Measurements from ENCODE around the gene CD1E. TPM values are rescaled to one million over a fixed set of nuclear protein-coding genes. Genes with fewer than 3 reads are reported as not detected.

Gene CD1E
- not detected in 2 replicates for total RNA-seq
- long read RNA-seq = 0 reads

GRCh38 chr1:158353303-158354075 lies at the start of gene CD1E:
CD1E (plus strand) TSS chr1:158353894; CDS start chr1:158353989, 95 bp downstream.
- no peak within 1 kb of the TSS for H3K4me3 Mint-ChIP-seq
- H3K9me3 Mint-ChIP-seq = no peaks in the 10 kb centered on the region
- no peaks in the 10 kb centered on the region for H3K36me3 Mint-ChIP-seq (ENCODE audit: low read depth)
- no peak within 1 kb of the TSS for H3K27ac Mint-ChIP-seq (ENCODE audit: unreplicated experiment)
- no peak for TF ChIP-seq CTCF (conservative IDR thresholded peaks at IDR 0.05)
- peaks cover 22% of the 10 kb centered on the region for H3K27me3 Mint-ChIP-seq (ENCODE audit: low read depth)
- H3K4me1 Mint-ChIP-seq = no peaks in the 10 kb centered on the region
- no peak for DNase-seq (ENCODE audit: low read depth, low spot score)

DNA sequence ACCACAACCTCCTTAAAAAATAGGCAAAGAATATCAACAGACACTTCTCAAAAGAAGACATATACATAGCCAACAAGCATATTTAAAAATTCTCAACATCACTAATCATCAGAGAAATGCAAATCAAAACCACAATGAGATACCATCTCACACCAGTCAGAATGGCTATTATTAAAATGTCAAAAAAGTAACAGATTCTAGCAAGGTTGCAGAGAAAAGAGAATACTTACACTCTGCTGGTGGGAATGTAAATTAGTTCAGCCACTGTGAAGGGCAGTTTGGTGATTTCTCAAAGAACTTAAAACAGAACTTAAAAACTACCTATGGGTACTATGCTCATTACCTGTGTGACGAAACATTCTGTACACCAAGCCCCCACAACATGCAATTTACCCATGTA lies 43.1 kb upstream of the CD1E start:
- Mint-ChIP-seq H3K27me3 (ENCODE audit: low read depth) (peaks cover 10% of the 10 kb centered on the region), H3K36me3 (ENCODE audit: low read depth) (no peaks in the 10 kb centered on the region), H3K9me3 (peaks cover 11% of the 10 kb centered on the region), H3K4me3 (no peak overlapping the region), H3K27ac (ENCODE audit: unreplicated experiment) (no peak overlapping the region), H3K4me1 (no peaks in the 10 kb centered on the region)
- DNase-seq (ENCODE audit: low read depth, low spot score) = no peak
- no peak for TF ChIP-seq CTCF (conservative IDR thresholded peaks at IDR 0.05)

DNA sequence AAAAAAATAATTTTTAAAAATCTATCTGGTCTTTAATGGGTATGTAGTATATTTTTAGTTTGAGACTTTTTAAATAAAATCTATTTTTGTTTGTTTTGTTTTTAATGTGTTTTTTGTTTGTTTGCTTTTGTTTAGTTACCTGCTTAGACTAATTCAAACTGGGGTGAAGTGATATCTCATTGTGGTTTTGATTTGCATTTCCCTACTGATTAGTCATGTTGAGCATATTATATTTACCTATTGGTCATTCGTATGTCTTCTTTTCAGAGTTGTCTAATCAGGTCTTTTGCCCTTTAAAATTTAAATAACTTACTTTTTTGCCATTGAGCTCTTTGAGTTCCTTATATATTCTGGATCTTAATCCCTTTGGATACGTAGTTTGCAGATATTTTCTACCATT lies 42.6 kb upstream of the CD1E start:
- Mint-ChIP-seq H3K36me3 (ENCODE audit: low read depth) (no peaks in the 10 kb centered on the region), H3K4me1 (no peaks in the 10 kb centered on the region), H3K4me3 (no peak overlapping the region), H3K9me3 (peaks cover 11% of the 10 kb centered on the region), H3K27ac (ENCODE audit: unreplicated experiment) (no peak overlapping the region), H3K27me3 (ENCODE audit: low read depth) (peaks cover 10% of the 10 kb centered on the region)
- TF ChIP-seq CTCF (conservative IDR thresholded peaks at IDR 0.05) = no peak
- DNase-seq (ENCODE audit: low read depth, low spot score) = no peak

DNA sequence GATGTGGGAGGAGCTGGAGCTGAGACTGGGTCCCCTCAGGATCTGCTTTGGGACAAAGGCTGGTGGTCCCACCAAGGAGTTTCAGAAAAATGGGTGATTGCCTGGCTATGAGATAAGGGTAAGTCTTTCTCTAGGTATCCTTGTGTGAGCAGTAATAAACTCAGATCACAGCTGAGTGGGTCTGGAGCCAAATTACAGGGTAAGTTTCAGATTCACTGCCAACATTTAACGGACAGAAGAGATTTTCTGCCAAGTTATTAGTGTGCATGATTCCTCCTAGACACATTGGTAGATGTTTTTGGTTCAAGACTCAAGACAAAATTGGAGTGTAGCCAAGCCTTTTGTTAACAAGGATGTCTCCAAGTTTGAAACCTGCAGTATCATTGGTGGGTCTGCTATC lies 29.8 kb upstream of the CD1E start:
- no peaks in the 10 kb centered on the region for H3K9me3 Mint-ChIP-seq
- TF ChIP-seq CTCF (conservative IDR thresholded peaks at IDR 0.05) = no peak
- H3K27me3 Mint-ChIP-seq (ENCODE audit: low read depth) = peaks cover 2% of the 10 kb centered on the region

DNA sequence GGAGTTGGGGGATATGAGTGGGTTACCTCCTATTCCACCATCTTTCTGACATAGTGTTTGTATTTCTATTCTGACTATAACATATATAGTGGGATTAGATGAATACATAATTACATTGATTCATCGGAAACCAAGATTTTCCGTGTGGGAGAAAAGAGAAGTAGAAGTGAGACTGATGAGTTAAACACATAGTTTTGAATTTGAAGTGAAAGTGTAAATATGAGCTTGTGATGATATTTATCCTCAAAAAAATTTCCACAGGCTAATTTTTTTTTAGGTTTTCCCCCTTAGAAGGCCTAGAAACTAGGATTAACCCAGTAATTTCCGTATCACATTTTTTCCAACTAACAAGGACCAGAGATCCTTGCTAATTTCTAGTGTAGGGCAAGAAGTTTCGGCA lies 29.3 kb upstream of the CD1E start:
- no peak overlapping the region for H3K27ac Mint-ChIP-seq (ENCODE audit: unreplicated experiment)
- H3K36me3 Mint-ChIP-seq (ENCODE audit: low read depth) = no peaks in the 10 kb centered on the region
- no peak for DNase-seq (ENCODE audit: low read depth, low spot score)
- no peak overlapping the region for H3K4me3 Mint-ChIP-seq
- H3K9me3 Mint-ChIP-seq = no peaks in the 10 kb centered on the region
- no peaks in the 10 kb centered on the region for H3K4me1 Mint-ChIP-seq
- TF ChIP-seq CTCF (conservative IDR thresholded peaks at IDR 0.05) = no peak
- H3K27me3 Mint-ChIP-seq (ENCODE audit: low read depth) = peaks cover 2% of the 10 kb centered on the region

More for the DNA sequence above, 29.8 kb upstream of the CD1E start:
- no peak for DNase-seq (ENCODE audit: low read depth, low spot score)
- H3K27ac Mint-ChIP-seq (ENCODE audit: unreplicated experiment) = no peak overlapping the region
- H3K4me1 Mint-ChIP-seq = no peaks in the 10 kb centered on the region
- H3K4me3 Mint-ChIP-seq = no peak overlapping the region
- no peaks in the 10 kb centered on the region for H3K36me3 Mint-ChIP-seq (ENCODE audit: low read depth)

Measured in neural crest cell (in vitro differentiated cells).